Measurements from ENCODE around the gene SLC35E2B.
A peak's percentile ranks its signal among the peaks of the same experiment; 100 is the strongest.

The SLC35E2B gene

GRCh38 chr1:1626207-1627141 is 66.1 kb downstream of the SLC35E2B start:
- no peak for DNase-seq

DNA sequence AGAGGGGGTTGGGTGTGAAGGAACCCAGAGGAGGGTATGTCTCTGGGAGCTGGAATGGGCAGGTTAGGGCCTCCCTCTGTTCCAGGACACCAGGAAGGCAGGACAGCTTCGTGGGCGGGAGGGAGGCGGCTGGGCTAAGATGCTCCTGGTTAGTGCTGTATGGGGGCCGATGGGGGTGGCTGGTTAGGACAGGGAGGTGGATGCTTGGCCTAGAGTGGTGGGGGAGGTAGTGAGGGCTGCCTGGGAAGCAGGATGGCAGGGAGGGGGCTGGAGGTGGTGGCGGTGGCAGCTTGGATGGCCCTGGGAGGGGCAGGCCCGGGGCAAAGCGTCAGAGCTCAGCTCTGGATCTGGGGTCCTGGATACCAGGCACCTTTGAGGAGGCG is 66.8 kb downstream of the SLC35E2B start:
- DNase-seq: no peak

- no peak for DNase-seq
Measured at GRCh38 chr1:1625404-1625775, 67.2 kb downstream of the SLC35E2B start.

DNA sequence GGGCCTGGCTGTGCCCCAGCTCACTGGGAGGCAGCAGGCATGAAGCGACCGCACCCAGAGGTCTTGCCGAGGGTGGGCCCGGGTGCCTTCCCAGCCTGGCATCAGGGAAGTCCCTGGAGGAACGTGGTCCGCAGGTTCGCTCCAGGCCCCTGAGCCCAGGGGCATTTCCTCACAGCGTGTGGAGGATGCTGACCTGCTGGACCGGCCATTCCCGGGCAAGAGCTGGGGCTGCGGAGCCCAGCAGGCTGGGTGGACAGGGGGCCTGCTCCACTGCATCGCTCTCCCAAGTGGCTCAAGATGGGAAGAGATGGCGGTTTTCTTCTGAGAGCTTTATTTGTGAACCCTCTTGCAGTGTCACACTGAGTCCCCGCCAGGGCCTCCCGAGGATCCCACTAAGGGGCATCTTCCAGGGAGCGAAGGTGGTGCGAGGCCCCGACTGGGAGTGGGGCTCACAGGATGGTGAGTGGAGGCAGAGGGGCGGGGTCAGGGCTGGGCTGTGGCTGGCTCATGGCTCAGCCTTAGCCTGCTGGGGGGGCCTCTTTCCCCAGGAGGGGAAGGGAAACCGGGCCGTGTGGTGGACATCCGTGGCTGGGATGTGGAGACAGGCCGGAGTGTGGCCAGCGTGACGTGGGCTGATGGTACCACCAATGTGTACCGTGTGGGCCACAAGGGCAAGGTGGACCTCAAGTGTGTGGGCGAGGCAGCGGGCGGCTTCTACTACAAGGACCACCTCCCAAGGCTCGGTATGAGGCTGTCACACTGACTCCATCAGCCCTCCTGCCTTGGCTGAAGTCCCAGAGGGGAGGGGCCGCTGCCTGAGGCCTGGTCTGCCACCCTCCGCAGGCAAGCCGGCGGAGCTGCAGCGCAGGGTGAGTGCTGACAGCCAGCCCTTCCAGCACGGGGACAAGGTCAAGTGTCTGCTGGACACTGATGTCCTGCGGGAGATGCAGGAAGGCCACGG is 67.9 kb downstream of the SLC35E2B start:
- no peak for DNase-seq

DNA sequence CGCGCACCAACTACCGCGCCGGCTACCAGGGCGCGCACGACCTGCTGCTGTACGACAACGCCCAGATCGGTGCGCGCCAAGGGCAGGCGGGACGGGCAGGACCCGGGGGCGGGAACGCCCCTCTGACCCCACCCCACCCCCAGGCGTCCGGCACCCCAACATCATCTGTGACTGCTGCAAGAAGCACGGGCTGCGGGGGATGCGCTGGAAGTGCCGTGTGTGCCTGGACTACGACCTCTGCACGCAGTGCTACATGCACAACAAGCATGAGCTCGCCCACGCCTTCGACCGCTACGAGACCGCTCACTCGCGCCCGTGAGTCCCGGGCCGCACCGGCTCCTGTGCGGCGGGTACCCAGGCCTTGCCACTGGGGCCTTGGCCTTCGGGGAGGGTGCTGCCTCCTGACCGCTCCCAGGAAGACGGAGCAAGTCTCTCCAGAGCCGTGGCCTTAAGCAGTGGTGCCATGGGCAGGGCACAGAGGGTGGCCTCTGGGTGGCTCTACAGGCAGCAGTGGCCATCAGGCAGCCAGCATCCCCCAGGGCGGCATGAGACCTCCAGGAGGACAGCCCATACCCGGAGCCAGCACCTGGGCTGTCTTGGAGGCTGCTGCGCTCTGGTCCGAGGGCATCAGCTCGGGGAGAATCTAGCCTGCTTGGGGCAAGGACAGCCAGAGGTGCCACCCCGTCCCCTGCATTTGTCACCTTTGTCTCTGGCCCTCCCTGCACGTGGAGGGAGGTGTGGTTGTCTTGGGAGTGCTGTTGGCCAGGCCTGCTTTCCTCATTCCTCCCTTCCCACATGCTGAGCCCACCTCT is 68.8 kb downstream of the SLC35E2B start:
- DNase-seq: no peak

DNA sequence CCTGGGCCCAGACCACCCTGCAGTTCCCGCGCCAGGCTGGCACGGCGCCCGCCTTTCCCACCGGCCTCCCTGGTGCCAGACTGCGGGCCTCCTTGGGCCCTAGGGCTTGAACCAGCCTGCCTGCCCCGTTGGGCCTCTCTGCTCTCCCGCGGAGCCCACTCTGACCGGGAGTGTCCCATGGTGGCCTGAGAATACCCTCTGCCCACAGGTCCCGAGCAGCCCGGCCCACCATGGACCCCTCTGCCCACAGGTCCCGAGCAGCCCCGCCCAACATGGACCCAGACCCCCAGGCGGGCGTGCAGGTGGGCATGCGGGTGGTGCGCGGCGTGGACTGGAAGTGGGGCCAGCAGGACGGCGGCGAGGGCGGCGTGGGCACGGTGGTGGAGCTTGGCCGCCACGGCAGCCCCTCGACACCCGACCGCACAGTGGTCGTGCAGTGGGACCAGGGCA is 69.4 kb downstream of the SLC35E2B start:
- no peak for DNase-seq

DNA sequence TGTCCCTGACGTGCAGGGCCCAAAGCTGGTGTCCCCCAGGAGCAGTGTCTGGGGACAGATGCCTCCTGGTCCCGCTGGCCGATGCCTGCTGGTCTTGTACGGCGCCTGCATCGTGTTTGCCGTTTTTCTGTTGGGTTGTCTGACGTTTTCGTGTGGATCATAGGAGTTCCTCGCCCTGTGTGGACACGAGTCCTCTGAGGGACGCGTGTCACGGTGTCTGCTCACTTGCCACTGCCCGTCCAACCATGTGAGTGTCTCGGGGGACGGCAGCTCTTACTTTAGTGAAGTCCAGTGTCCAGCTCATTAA is 69.9 kb downstream of the SLC35E2B start:
- DNase-seq: no peak

DNA sequence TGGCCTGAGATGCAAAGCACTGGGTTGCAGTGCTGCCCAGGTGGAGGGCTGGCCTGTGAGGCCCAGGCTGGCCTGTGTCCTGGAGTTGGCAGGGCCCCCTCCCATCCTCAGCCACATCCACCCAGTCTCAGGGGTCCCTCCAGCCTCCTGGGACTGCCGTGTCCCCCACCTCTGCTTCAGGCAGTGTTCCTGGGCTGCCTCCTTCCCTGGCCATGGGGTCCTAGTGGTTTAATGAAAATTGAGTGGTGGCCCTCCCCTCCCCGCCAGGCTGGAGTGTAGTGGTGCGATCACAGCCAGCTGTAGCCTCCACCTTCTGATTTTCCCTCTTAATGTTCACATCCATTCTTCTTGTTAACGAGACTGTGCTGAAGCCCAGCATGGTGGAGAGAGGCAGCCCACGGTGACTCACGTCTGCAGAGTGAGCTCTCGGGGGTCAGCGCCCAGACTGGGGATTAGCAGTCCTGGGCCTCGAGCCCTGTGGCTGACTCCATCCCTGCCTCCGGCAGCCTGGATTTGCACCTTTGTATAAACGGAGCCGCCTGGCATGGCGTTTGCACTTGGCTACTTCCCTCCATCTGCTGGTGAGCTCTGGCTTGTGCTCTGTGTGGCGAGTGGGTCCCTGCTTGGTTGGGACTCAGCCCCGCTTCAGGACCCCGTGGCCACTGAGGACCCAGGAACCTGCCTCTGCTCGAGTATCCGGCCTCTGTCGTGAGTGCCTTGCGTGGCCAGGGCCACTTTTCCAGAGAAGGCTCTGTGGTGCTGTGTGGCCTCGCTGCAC is 70.4 kb downstream of the SLC35E2B start:
- DNase-seq: no peak

- DNase-seq: no peak
Measured at GRCh38 chr1:1621173-1622009, 71.2 kb downstream of the SLC35E2B start.

DNA sequence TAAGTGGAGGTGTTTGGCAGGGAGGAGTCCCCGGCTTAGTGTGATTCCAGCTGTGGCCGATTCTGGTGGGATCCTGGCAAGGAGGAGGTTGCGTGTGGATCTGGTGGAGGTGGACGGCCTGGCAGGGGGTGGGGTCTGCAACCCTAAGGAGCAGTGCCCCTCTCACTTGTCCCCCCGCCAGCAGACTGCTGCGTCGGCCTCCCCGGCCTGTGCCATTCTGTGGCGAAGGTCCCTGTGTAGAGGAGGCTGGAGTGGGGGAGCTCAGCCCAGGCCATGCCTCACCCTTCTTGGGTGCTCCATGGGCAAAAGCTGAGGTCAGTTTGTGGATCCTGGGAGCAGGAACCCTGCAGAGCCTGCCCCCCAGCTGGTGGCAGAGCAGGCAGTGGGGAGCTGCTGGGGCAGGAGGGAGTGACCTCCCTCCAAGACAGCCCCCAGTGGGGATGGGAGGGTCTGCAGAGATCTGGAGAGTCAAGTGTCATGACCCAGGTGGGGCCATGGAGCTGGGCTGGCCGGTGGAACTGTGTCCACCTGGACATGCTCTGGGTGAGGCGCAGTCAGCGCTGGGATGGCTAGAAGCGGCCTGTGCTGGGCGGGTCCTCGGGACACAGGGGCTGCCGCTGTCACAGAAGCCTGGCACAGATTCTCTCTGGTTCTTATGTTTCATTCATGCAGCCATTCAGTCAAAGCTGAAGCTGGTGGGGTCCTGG is 72.0 kb downstream of the SLC35E2B start:
- no peak for DNase-seq

- no peak for DNase-seq
Measured at GRCh38 chr1:1619917-1620361, 72.7 kb downstream of the SLC35E2B start.

DNA sequence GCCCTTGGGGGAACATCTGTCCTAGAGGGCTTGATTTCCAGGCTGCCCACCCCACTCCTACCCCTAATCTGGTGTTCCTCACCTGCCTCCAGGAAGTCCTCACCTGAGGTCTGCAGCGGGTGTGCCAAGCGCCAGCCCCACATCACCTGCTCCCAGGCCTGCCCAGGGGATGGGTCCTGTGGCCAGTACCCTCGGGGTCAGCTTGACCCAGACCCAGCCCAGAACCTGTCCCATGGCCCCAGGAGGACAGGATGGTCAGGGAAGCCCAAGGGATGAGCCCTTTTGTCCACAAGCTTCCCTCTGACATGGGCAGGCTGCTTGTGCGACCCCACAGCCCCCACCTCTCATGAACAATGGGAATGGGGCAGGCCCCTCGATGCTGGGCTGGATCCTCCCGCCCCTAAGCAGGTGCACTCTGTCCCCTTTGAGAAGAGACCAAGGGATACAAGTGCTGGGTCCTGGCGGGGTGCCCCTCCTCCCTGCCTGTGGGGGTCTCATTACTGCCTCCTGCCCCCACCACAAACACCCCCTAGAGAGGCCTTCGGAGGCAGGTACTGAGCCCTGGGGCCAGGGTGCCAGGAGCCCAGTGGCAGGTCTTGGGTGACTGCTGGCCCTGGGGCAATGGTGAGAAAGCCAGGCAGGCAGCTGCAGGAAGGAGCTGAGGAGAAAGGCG is 74.1 kb downstream of the SLC35E2B start:
- DNase-seq: no peak

GRCh38 chr1:1617925-1618324 is 74.7 kb downstream of the SLC35E2B start:
- no peak for DNase-seq

DNA sequence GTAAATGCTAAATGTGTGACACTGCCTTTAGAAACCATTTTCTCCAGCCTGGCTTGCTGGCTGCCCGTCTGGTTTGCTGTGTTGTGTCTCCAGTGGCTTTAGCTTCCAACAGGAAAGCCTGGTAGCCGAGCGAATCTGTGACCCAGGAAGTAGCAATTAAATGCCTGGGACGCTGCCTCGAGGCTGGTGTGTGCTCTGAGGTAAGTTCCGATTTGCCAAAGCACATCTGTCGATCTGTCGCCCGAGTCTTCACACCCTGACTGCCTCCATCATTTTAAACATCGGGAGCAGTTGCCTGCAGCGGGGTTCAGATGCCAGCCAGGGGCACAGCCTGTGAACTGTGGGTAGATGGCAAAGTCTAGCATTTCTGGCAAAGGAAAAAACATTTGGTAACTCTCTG is 75.1 kb downstream of the SLC35E2B start:
- DNase-seq: no peak

DNA sequence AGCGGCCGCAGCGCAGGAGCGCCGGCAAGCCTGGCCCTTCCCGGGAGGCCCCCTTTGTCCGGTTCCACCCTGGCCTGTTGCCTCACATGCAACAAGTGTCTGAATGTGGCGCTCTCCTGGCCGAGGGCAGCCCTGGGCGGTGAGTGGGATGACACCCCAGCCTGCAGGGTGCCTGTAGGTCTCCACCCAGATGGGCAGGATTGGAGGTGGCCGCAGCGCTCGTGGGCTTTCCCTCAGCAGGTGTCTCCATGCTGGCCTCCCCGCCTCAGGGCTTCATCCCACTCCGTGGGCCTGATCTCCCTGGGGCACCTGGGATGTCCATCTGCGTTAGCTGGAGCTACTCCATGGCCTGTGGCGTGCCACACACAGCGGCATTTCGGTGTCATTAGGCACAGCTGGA is 75.8 kb downstream of the SLC35E2B start:
- no peak for DNase-seq

GRCh38 chr1:1616045-1616790 is 76.4 kb downstream of the SLC35E2B start:
- peak in 4 of 56 donors; percentile 39 to 52 (median 44) for DNase-seq

DNA sequence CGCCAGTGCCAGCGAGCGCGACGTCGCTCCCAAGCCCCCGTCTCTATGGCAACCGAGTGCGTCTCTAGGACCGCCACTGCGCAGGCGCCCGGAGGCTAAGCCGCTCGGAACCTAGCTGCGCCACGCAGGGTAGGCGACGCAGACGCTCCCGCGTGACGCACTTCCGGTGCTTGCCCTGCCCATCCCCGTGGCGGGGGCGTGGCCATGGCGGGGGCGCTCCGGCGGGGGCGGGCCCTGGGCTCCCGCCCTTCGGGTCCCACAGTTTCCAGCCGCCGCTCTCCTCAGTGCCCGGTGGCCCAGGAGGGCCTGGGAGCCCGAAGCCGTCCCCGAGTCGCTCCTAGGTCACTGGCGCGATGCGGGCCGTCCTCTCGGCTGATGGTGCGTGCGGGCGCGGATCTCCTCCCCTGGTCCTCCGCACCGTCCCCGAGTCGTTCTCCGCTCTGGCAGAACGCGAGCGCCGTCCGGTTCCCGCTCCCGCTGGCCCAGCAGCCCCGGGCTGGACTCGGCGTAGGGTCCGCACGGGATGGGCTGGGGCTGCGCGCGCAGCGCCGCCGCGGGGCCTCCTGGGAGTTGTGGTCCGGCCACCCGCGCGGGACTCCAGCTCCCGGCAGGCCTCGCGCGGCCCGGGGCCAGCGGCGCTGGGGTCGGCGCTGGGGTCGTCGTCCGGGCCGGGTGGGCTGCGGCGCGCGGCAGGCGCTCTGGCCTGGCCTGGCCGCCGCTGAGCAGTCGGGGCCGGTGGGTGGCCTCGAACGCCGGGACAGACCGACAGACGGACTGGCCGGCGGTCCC is 77.1 kb downstream of the SLC35E2B start, which contains the start of gene MIB2:
Gene MIB2, plus strand, starts transcription at position 245 of the 789 bp plus-strand sequence. CDS start 7,953 bp downstream, outside the sequence.
- DNase-seq: peak; percentile 71 to 98 (median 93)
